GM13977 (cell line): ENCODE results near the gene RLIM.

Source experiments
- DNase-seq: peaks from one replicate; pipeline ENCODE4 v3.0.0; 2012; ENCODE audit warnings: low spot score
- in situ Hi-C: fragments of 300-500 bp; cut with MboI; formaldehyde crosslinking; loops from one replicate; pipeline ENCODE4 v1.12.0; 2022; ENCODE audit warnings: low sequenced_read_pairs, low pct_unique_long_range_greater_than_20kb, mixed read lengths, inconsistent platforms; ENCODE audit not compliant: unreplicated experiment
- TF ChIP-seq, protein P1 (sequence below): IDR thresholded peaks from 2 replicates; pipeline ENCODE4 v1.5.1; 2012; ENCODE audit warnings: mild to moderate bottlenecking, control low read depth; ENCODE audit not compliant: insufficient read depth; ENCODE audit errors: extremely low read depth, missing control alignments

RLIM gene

DNA sequence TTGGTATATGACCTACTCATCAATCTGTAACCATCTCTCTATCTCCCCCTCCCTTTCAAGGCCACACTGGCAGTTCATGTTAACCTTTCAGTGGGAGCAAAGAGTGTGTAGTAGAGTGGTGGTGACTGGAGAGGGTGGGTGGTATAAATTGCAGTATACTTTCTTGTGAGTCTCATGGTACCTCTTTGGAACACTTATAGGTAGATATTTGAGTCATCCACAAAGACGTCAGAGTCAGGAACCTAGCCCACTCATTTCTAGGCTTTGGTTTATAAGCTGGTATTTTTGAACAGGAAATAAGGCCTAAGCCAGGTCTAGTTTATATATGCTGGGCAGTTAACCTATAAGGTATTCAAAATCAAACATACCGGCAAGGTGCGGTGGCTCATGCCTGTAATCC lies 36.3 kb downstream of the RLIM start:
- peak; percentile 17 for DNase-seq
- in situ Hi-C loops: no loop called here
- TF ChIP-seq, protein P1, sequence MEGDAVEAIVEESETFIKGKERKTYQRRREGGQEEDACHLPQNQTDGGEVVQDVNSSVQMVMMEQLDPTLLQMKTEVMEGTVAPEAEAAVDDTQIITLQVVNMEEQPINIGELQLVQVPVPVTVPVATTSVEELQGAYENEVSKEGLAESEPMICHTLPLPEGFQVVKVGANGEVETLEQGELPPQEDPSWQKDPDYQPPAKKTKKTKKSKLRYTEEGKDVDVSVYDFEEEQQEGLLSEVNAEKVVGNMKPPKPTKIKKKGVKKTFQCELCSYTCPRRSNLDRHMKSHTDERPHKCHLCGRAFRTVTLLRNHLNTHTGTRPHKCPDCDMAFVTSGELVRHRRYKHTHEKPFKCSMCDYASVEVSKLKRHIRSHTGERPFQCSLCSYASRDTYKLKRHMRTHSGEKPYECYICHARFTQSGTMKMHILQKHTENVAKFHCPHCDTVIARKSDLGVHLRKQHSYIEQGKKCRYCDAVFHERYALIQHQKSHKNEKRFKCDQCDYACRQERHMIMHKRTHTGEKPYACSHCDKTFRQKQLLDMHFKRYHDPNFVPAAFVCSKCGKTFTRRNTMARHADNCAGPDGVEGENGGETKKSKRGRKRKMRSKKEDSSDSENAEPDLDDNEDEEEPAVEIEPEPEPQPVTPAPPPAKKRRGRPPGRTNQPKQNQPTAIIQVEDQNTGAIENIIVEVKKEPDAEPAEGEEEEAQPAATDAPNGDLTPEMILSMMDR: no peak

DNA sequence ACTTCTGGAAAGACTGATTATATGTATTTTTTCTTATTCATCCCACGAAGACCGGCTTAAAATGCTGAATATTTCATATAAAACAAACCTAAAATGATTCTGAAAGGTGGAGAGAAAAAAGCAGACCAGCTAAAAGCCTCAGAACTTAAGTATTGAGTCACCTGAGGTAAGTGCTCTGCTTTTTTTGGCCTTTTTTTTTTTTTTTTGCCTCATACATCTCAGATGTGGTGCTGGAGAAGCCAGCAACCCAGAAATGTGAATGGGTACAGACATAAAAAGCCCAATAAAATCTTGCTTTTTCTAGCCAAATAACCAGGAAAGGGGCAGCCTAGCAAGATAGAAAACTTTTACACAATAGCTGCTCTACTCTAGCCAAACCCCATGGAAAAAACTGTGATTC lies 57.0 kb downstream of the RLIM start:
- TF ChIP-seq, protein P1: no peak
- in situ Hi-C loops: no loop called here
- DNase-seq: no peak

DNA sequence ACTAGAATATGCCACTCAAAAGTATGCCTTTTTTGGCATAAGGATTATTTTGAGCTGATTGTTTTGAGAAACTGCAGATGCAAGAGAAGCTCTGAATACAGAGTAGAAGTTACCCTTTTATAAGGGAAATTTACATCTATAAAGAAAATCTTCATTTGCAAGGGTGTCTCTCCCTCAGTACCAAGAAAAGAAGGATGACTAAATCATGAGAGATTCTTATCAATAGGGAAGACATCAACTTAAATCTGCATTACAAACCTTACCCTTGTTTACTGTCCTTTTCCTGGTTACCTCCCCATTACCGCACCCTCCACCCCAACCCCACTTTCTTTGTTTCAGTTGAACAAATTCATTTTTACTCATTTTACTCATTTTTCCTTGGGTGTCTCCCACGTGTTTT lies 62.5 kb downstream of the RLIM start:
- DNase-seq: no peak
- TF ChIP-seq, protein P1: no peak
- in situ Hi-C loops: no loop called here

- TF ChIP-seq, protein P1: peak; percentile 100
- peak; percentile 70 for DNase-seq
- in situ Hi-C loops: no loop called here
Measured at GRCh38 chrX:74550295-74550802, 64.1 kb downstream of the RLIM start.

GRCh38 chrX:74546984-74547383 lies 67.4 kb downstream of the RLIM start:
- TF ChIP-seq, protein P1: no peak
- in situ Hi-C loops: no loop called here
- DNase-seq: no peak

DNA sequence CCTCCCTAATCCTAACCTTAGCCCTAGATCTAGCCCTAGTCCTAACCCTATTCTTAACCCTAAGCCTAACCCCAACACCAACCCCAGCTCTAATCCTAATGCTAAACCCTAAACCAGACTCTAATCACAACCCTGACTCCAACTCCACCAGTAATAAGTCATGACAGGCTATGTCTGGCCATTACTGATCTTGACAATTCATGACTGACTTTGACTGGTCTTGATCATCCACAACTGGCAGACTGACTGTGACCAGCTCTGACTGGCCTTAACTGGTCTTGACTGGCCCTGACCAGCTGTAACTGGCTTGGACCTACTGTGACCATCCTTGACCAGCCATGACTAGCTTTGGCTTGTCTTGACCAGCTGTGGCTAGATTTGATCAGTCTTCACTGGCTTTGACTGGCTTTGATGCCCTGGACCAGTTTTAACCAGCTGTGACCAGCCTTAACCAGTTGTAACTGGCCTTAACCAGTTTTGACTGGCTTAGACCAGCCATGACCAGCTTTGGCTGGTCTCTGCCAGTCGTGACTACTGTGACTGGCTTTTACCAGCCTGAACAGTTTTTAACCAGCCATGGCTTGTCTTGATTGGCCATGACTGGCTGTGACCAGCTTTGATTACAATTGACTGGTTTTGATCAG lies 68.4 kb downstream of the RLIM start:
- in situ Hi-C loops: no loop called here
- TF ChIP-seq, protein P1: no peak
- no peak for DNase-seq

- TF ChIP-seq, protein P1: no peak
- in situ Hi-C loops: no loop called here
- DNase-seq: no peak
Measured at GRCh38 chrX:74540635-74541249, 73.7 kb downstream of the RLIM start.
